Measurements from ENCODE around the gene SCUBE3. TPM values are rescaled to one million over a fixed set of nuclear protein-coding genes. Genes with fewer than 3 reads are reported as not detected.

SCUBE3 gene
- total and polyA plus RNA-seq, 9 of the 15 experiments (the other 6 are each of a cell fraction or from before 2014, with no cell fraction given), result 0.01 to 0.11 TPM; not detected in 7

DNA sequence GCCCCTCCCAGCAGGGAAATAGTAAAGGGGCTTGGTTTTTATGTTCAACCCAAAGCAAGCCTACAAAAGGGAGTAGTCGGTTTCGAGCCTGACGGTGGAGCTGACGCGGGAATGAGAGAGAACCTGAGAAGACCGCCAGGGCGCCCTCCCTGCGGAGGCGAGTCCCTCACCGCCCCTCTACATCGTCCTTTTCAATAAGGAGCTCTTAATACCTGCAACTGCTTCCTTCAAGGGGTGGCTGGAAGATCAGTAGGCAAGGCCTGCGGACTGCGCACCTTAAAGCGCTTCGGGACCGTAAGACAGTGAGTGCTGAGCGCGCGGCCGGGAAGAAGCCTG is 45.1 kb downstream of the SCUBE3 start (continued):
- TF ChIP-seq, protein P1, sequence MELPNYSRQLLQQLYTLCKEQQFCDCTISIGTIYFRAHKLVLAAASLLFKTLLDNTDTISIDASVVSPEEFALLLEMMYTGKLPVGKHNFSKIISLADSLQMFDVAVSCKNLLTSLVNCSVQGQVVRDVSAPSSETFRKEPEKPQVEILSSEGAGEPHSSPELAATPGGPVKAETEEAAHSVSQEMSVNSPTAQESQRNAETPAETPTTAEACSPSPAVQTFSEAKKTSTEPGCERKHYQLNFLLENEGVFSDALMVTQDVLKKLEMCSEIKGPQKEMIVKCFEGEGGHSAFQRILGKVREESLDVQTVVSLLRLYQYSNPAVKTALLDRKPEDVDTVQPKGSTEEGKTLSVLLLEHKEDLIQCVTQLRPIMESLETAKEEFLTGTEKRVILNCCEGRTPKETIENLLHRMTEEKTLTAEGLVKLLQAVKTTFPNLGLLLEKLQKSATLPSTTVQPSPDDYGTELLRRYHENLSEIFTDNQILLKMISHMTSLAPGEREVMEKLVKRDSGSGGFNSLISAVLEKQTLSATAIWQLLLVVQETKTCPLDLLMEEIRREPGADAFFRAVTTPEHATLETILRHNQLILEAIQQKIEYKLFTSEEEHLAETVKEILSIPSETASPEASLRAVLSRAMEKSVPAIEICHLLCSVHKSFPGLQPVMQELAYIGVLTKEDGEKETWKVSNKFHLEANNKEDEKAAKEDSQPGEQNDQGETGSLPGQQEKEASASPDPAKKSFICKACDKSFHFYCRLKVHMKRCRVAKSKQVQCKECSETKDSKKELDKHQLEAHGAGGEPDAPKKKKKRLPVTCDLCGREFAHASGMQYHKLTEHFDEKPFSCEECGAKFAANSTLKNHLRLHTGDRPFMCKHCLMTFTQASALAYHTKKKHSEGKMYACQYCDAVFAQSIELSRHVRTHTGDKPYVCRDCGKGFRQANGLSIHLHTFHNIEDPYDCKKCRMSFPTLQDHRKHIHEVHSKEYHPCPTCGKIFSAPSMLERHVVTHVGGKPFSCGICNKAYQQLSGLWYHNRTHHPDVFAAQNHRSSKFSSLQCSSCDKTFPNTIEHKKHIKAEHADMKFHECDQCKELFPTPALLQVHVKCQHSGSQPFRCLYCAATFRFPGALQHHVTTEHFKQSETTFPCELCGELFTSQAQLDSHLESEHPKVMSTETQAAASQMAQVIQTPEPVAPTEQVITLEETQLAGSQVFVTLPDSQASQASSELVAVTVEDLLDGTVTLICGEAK (IDR thresholded peaks at IDR 0.05), result 0 out of 2 replicates have a peak, but pooled peaks have one; percentile 9
- TF ChIP-seq, protein P1 (CRISPR knock-in tag; IDR thresholded peaks at IDR 0.05), result no peak
- TF ChIP-seq TGIF2 (CRISPR knock-in tag; IDR thresholded peaks at IDR 0.05), result no peak
- TF ChIP-seq FOS (IDR thresholded peaks at IDR 0.05; ENCODE audit: extremely low read depth, insufficient read length), result no peak
- 0 out of 4 replicates have a peak, but pooled peaks of 1 of the 2 experiments have one; percentile 21 for TF ChIP-seq SIN3A (IDR thresholded peaks at IDR 0.05; ENCODE audit: borderline replicate concordance in 2 of 2, control insufficient read depth in 1 of 2, low read depth in 2 of 2, low read length in 2 of 2)
- TF ChIP-seq MTA2 (IDR thresholded peaks at IDR 0.05; ENCODE audit: low read depth), result no peak
- TF ChIP-seq ASH1L (IDR thresholded peaks at IDR 0.05; ENCODE audit: borderline replicate concordance, low read depth, partially characterized antibody), result no peak
- TF ChIP-seq DMBX1 (CRISPR knock-in tag; IDR thresholded peaks at IDR 0.05; ENCODE audit: borderline replicate concordance), result no peak
- no peak for TF ChIP-seq MCM3 (IDR thresholded peaks at IDR 0.05)
- no peak for TF ChIP-seq XRCC4 (IDR thresholded peaks at IDR 0.05; ENCODE audit: extremely low read depth, insufficient read depth, insufficient read length)
- TF ChIP-seq ZNF354B (CRISPR knock-in tag; IDR thresholded peaks at IDR 0.05), result no peak
- TF ChIP-seq, protein P2, sequence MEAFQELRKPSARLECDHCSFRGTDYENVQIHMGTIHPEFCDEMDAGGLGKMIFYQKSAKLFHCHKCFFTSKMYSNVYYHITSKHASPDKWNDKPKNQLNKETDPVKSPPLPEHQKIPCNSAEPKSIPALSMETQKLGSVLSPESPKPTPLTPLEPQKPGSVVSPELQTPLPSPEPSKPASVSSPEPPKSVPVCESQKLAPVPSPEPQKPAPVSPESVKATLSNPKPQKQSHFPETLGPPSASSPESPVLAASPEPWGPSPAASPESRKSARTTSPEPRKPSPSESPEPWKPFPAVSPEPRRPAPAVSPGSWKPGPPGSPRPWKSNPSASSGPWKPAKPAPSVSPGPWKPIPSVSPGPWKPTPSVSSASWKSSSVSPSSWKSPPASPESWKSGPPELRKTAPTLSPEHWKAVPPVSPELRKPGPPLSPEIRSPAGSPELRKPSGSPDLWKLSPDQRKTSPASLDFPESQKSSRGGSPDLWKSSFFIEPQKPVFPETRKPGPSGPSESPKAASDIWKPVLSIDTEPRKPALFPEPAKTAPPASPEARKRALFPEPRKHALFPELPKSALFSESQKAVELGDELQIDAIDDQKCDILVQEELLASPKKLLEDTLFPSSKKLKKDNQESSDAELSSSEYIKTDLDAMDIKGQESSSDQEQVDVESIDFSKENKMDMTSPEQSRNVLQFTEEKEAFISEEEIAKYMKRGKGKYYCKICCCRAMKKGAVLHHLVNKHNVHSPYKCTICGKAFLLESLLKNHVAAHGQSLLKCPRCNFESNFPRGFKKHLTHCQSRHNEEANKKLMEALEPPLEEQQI (IDR thresholded peaks at IDR 0.05), result no peak
- no peak for TF ChIP-seq YY1 (IDR thresholded peaks at IDR 0.05; ENCODE audit: borderline replicate concordance in 1 of 3, control insufficient read depth in 1 of 3, extremely low read depth in 1 of 3, insufficient read depth in 3 of 3, insufficient read length in 1 of 3, insufficient replicate concordance in 2 of 3, low read depth in 1 of 3, low read length in 2 of 3)
- TF ChIP-seq ZNF143 (CRISPR knock-in tag; IDR thresholded peaks at IDR 0.05), result 0 out of 2 replicates have a peak, but pooled peaks have one; percentile 5
